ENCODE measurements around the gene INTS4. TPM values are rescaled to one million over a fixed set of nuclear protein-coding genes. Genes with fewer than 3 reads are reported as not detected.
"Not testable (repeated sequence)": the region's sequence is repeated elsewhere in the genome, so short reads cannot be mapped to it uniquely, and the experiment has no call there.

The INTS4 gene
- total and polyA plus RNA-seq, 2 of the 8 experiments (the other 6 are each of a cell fraction or from before 2014, with no cell fraction given): 27.0 to 31.3 TPM

DNA sequence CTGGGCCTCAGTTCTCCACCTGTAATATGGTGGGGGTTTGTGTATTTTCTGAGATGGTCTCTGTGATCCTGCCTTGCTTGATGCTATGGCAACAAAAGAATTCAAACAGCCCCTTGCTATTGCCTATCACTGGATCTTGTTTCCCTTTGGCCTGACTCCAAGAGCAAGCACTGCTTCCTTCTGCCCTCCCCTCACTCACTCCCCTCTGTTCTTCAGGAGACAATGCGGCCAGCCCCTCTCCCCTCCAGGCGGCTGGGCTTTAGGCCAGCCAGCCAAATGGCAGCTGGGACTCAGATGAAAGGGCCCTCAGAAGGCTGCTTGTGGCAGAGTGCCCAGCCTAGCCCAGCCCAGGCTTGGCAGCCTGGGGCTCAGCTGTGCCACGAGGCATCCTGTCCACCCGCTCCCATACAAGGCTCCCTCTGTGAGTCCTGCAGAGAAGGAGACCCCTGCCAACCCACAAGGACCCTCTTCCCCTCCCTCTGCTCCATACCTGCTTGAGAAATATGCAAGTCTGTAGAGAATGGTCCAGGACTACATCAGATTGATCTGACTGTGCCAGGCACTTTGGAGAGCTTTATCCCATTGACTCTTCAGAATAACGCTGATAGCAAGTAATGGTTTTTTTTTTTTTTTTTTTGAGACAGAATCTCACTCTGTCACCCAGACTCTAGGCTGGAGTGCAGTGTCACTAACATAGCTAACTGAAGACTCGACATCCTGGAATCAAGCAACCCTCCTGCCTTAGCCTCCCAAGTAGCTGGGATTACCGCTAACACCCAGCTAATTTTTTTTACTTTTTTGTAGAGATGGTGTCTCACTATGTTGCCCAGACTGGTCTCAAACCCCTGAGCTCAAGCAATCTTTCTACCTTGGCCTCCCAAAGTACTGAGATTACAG lies 36.2 kb upstream of the INTS4 start (continued):
- TF ChIP-seq SAP30 (IDR thresholded peaks at IDR 0.05; ENCODE audit: insufficient read depth, insufficient replicate concordance, low read length): no peak
- no peak for TF ChIP-seq CBX8 (IDR thresholded peaks at IDR 0.05; ENCODE audit: borderline replicate concordance, low read depth, low read length)
- TF ChIP-seq USF2 (IDR thresholded peaks at IDR 0.05; ENCODE audit: low read length): no peak
- TF ChIP-seq SRF (IDR thresholded peaks at IDR 0.05; ENCODE audit: low read depth, low read length): no peak

- H4K8ac ChIP-seq (ENCODE audit: extremely low read depth, insufficient read depth, low read length); H4K91ac ChIP-seq (replicated peaks; ENCODE audit: insufficient read length, low read length); H3K4me1 ChIP-seq (replicated peaks in 1 of 4; ENCODE audit: control insufficient read depth in 3 of 4, insufficient read depth in 4 of 4, low read length in 3 of 4); H3K27ac ChIP-seq (ENCODE audit: low read depth, low read length); POLR2A ChIA-PET (ENCODE audit: partially characterized antibody); H2AK5ac ChIP-seq (ENCODE audit: low read depth, low read length); H3K14ac ChIP-seq (ENCODE audit: insufficient read length); H2BK20ac ChIP-seq (ENCODE audit: low read length); DNase-seq (ENCODE audit: low read depth in 1 of 2, low spot score in 2 of 2); H4K20me1 ChIP-seq (replicated peaks in 1 of 2; ENCODE audit: control insufficient read depth in 1 of 2, insufficient read depth in 2 of 2, low read length in 2 of 2); H3K79me2 ChIP-seq (ENCODE audit: control insufficient read depth in 1 of 2, insufficient read depth in 2 of 2, low read length in 2 of 2); H3K79me1 ChIP-seq (ENCODE audit: low read depth, low read length); H2BK15ac ChIP-seq (ENCODE audit: low read length); H3K9me3 ChIP-seq (ENCODE audit: insufficient read depth in 2 of 2, low read depth in 1 of 2, low read length in 1 of 2); H3K18ac ChIP-seq (ENCODE audit: extremely low read depth, low read length); H3K27me3 ChIP-seq (replicated peaks in 1 of 4; ENCODE audit: control insufficient read depth in 3 of 4, extremely low read depth in 1 of 4, insufficient read depth in 3 of 4, low read length in 3 of 4); H2BK12ac ChIP-seq (ENCODE audit: low read depth, low read length); FAIRE-seq; H2BK5ac ChIP-seq (ENCODE audit: low read depth, low read length); H3K36me3 ChIP-seq (ENCODE audit: control insufficient read depth in 2 of 4, insufficient read depth in 4 of 4, low read length in 3 of 4); H3K23me2 ChIP-seq (ENCODE audit: low read depth, low read length); H2BK120ac ChIP-seq (replicated peaks; ENCODE audit: low read depth, low read length); H4K5ac ChIP-seq (ENCODE audit: insufficient read length, low read depth, low read length); H3K4me2 ChIP-seq (ENCODE audit: insufficient read depth in 1 of 2, low read depth in 2 of 2, low read length in 2 of 2); H3K4me3 ChIP-seq (ENCODE audit: extremely low read depth in 1 of 4, insufficient read depth in 2 of 4, low read depth in 3 of 4, low read length in 4 of 4); H3K23ac ChIP-seq (ENCODE audit: insufficient read length); H3K9ac ChIP-seq (replicated peaks in 1 of 4; ENCODE audit: extremely low read depth in 1 of 4, low read depth in 3 of 4, low read length in 3 of 4); H2AFZ ChIP-seq (ENCODE audit: low read length); H3K56ac ChIP-seq (replicated peaks; ENCODE audit: insufficient read length, low read depth, low read length); H3K4ac ChIP-seq (replicated peaks; ENCODE audit: insufficient read length, low read depth, low read length); CTCF ChIA-PET (ENCODE audit: partially characterized antibody): not testable (repeated sequence)
- 88% methylated on average over 9 of the region's 9 CpGs; no CpG with 5 or more reads in 1 of the 2 experiments for WGBS, 2 experiments (ENCODE audit: extremely low coverage in 1 of 2, insufficient coverage in 1 of 2, insufficient read length in 1 of 2, insufficient replicate concordance in 2 of 2, low coverage in 1 of 2, low lambda C conversion rate in 2 of 2, missing lambda C conversion rate in 1 of 2)
Observed at GRCh38 chr11:78028423-78028822, 34.0 kb upstream of the INTS4 start.
